Renal pelvis (tissue), 4 donors: ENCODE data around the gene RTN4R. TPM values are rescaled to one million over a fixed set of nuclear protein-coding genes. Genes with fewer than 3 reads are reported as not detected.

Experiments
- DNase-seq: peaks from one replicate; pipeline ENCODE4 v3.0.0-alpha.2; 2013
- polyA plus RNA-seq, 3 donors: library from polyadenylated mRNA; unstranded; fragments of 120-200 nt; gene quantifications; one replicate each; pipeline ENCODE4 v1.2.1, GENCODE V29; 2013; ENCODE audit not compliant: insufficient read length in 3 of 3

RTN4R gene
- polyA plus RNA-seq, 3 donors = 5.8 to 11.2 (median 7.6) TPM

- DNase-seq = no peak
Measured at GRCh38 chr22:20218326-20218872, 49.7 kb downstream of the RTN4R start.

GRCh38 chr22:20217563-20217962 lies 50.6 kb downstream of the RTN4R start:
- DNase-seq = no peak

- no peak for DNase-seq
Measured at GRCh38 chr22:20216863-20217499, 51.1 kb downstream of the RTN4R start.

- no peak for DNase-seq
Measured at GRCh38 chr22:20215742-20216141, 52.4 kb downstream of the RTN4R start.

GRCh38 chr22:20214853-20215252 lies 53.3 kb downstream of the RTN4R start:
- no peak for DNase-seq

GRCh38 chr22:20213833-20214708 lies 54.0 kb downstream of the RTN4R start:
- no peak for DNase-seq

- no peak for DNase-seq
Measured at GRCh38 chr22:20212754-20213699, 55.1 kb downstream of the RTN4R start.

GRCh38 chr22:20211997-20212753 lies 55.9 kb downstream of the RTN4R start:
- DNase-seq = no peak

GRCh38 chr22:20211409-20211996 lies 56.6 kb downstream of the RTN4R start:
- DNase-seq = no peak

GRCh38 chr22:20210473-20211059 lies 57.6 kb downstream of the RTN4R start:
- DNase-seq = no peak

- DNase-seq = no peak
Measured at GRCh38 chr22:20209761-20210250, 58.3 kb downstream of the RTN4R start.

- DNase-seq = no peak
Measured at GRCh38 chr22:20208713-20209310, 59.3 kb downstream of the RTN4R start.

GRCh38 chr22:20207277-20208025 lies 60.7 kb downstream of the RTN4R start:
- no peak for DNase-seq

GRCh38 chr22:20206709-20207215 lies 61.4 kb downstream of the RTN4R start:
- DNase-seq = no peak

- DNase-seq = peak; percentile 60
Measured at GRCh38 chr22:20205964-20206708, 62.0 kb downstream of the RTN4R start.

- DNase-seq = no peak
Measured at GRCh38 chr22:20205464-20205963, 62.6 kb downstream of the RTN4R start.

- no peak for DNase-seq
Measured at GRCh38 chr22:20204806-20205205, 63.3 kb downstream of the RTN4R start.

GRCh38 chr22:20204311-20204710 lies 63.8 kb downstream of the RTN4R start:
- no peak for DNase-seq
